Activated naive CD4-positive, alpha-beta T cell treated with anti-CD3 and anti-CD28 coated beads, Interleukin-2, amount 50 U/mL, for 72 hours (primary cell): Measurements from ENCODE around the gene CKLF. TPM values are rescaled to one million over a fixed set of nuclear protein-coding genes. Genes with fewer than 3 reads are reported as not detected.

ENCODE experiments used
- ATAC-seq, 2 donors: fragments of 150-1000 bp; cut with Tn5 transposase; 2 replicates each; pipeline ENCODE4 v1.10.0; 2021; ENCODE audit warnings: mild to moderate bottlenecking in 2 of 2, moderate library complexity in 2 of 2
- DNase-seq, 2 donors: peaks; one replicate each; pipeline ENCODE4 v3.0.0; 2021 to 2022; ENCODE audit warnings: low spot score in 2 of 2
- H3K27ac Mint-ChIP-seq, 2 donors: one replicate each; pipeline ENCODE4 v1.8.0; 2022; ENCODE audit warnings: mild to moderate bottlenecking in 2 of 2, mixed read lengths in 2 of 2
- H3K36me3 Mint-ChIP-seq, 2 donors: one replicate each; pipeline ENCODE4 v1.8.0; 2022; ENCODE audit warnings: mixed read lengths in 2 of 2
- H3K9me3 Mint-ChIP-seq, 2 donors: one replicate each; pipeline ENCODE4 v1.8.0; 2022; ENCODE audit warnings: mixed read lengths in 2 of 2
- total RNA-seq, 2 donors: library from RNA; stranded (reverse); gene quantifications; one replicate each; pipeline ENCODE4 v1.2.3, GENCODE V29; 2022

The CKLF gene
- total RNA-seq, 2 donors from 2014 or later, result 117 to 136 TPM

- H3K27ac Mint-ChIP-seq, result no peak overlapping the region
- peaks cover 0 to 8% of the 10 kb centered on the region in 2 donors for H3K36me3 Mint-ChIP-seq
- ATAC-seq (no peak), DNase-seq (no peak)
- no peaks in the 10 kb centered on the region for H3K9me3 Mint-ChIP-seq
Measured at GRCh38 chr16:66529475-66529874, 22.9 kb upstream of the CKLF start.

- H3K36me3 Mint-ChIP-seq, result no peaks in the 10 kb centered on the region
- no peak for ATAC-seq
- no peak overlapping the region for H3K27ac Mint-ChIP-seq
- H3K9me3 Mint-ChIP-seq, result no peaks in the 10 kb centered on the region
- DNase-seq, result no peak
Measured at GRCh38 chr16:66534376-66534799, 18.0 kb upstream of the CKLF start.

GRCh38 chr16:66536525-66536924 lies 15.9 kb upstream of the CKLF start:
- Mint-ChIP-seq H3K27ac (no peak overlapping the region), H3K36me3 (no peaks in the 10 kb centered on the region), H3K9me3 (no peaks in the 10 kb centered on the region)
- DNase-seq (no peak), ATAC-seq (no peak)

- no peaks in the 10 kb centered on the region for H3K9me3 Mint-ChIP-seq
- no peaks in the 10 kb centered on the region for H3K36me3 Mint-ChIP-seq
- DNase-seq (no peak), ATAC-seq (no peak)
- no peak overlapping the region for H3K27ac Mint-ChIP-seq
Measured at GRCh38 chr16:66537236-66537635, 15.1 kb upstream of the CKLF start.

- H3K27ac Mint-ChIP-seq, result no peak overlapping the region
- ATAC-seq (no peak), DNase-seq (no peak)
- no peaks in the 10 kb centered on the region for H3K9me3 Mint-ChIP-seq
- H3K36me3 Mint-ChIP-seq, result no peaks in the 10 kb centered on the region
Measured at GRCh38 chr16:66538910-66539309, 13.5 kb upstream of the CKLF start.

GRCh38 chr16:66539623-66540469 lies 12.5 kb upstream of the CKLF start:
- ATAC-seq, result no peak

GRCh38 chr16:66541388-66542355 lies 10.7 kb upstream of the CKLF start:
- Mint-ChIP-seq H3K9me3 (no peaks in the 10 kb centered on the region), H3K36me3 (no peaks in the 10 kb centered on the region), H3K27ac (no peak overlapping the region)
- ATAC-seq (no peak), DNase-seq (no peak)

More at GRCh38 chr16:66539623-66540469, 12.5 kb upstream of the CKLF start:
- Mint-ChIP-seq H3K27ac (peak overlapping the region in 1 of 2 donors; percentile 74), H3K36me3 (no peaks in the 10 kb centered on the region), H3K9me3 (no peaks in the 10 kb centered on the region)
- no peak for DNase-seq

GRCh38 chr16:66542396-66542795 lies 10.0 kb upstream of the CKLF start:
- DNase-seq (no peak), ATAC-seq (no peak)
- Mint-ChIP-seq H3K27ac (no peak overlapping the region), H3K36me3 (no peaks in the 10 kb centered on the region), H3K9me3 (no peaks in the 10 kb centered on the region)

GRCh38 chr16:66543541-66543940 lies 8.8 kb upstream of the CKLF start:
- ATAC-seq (no peak), DNase-seq (no peak)
- Mint-ChIP-seq H3K27ac (no peak overlapping the region), H3K9me3 (no peaks in the 10 kb centered on the region), H3K36me3 (no peaks in the 10 kb centered on the region)

- Mint-ChIP-seq H3K27ac (no peak overlapping the region), H3K36me3 (no peaks in the 10 kb centered on the region), H3K9me3 (no peaks in the 10 kb centered on the region)
- no peak for ATAC-seq
- no peak for DNase-seq
Measured at GRCh38 chr16:66544016-66544757, 8.2 kb upstream of the CKLF start.

GRCh38 chr16:66547101-66547989 lies 5.0 kb upstream of the CKLF start:
- H3K27ac Mint-ChIP-seq, result peak overlapping the region in 1 of 2 donors; percentile 34
- DNase-seq (no peak), ATAC-seq (no peak)
- peaks cover 2 to 9% of the 10 kb centered on the region in 2 donors for H3K36me3 Mint-ChIP-seq
- H3K9me3 Mint-ChIP-seq, result no peaks in the 10 kb centered on the region

- Mint-ChIP-seq H3K27ac (peak overlapping the region in 1 of 2 donors; percentile 40), H3K9me3 (no peaks in the 10 kb centered on the region), H3K36me3 (peaks cover 9 to 16% of the 10 kb centered on the region in 2 donors)
- DNase-seq (no peak), ATAC-seq (no peak)
Measured at GRCh38 chr16:66548068-66548467, 4.3 kb upstream of the CKLF start.

GRCh38 chr16:66548868-66549267 lies 3.5 kb upstream of the CKLF start:
- DNase-seq, result no peak
- Mint-ChIP-seq H3K27ac (peak overlapping the region; percentile 40 to 86), H3K9me3 (no peaks in the 10 kb centered on the region), H3K36me3 (peaks cover 17 to 24% of the 10 kb centered on the region in 2 donors)
- ATAC-seq, result no peak

- Mint-ChIP-seq H3K9me3 (no peaks in the 10 kb centered on the region), H3K36me3 (peaks cover 24 to 30% of the 10 kb centered on the region in 2 donors), H3K27ac (peak within 1 kb of the TSS; percentile 97 to 99)
- ATAC-seq (peak; percentile 30 to 47), DNase-seq (peak; percentile 59 to 71)
Measured at GRCh38 chr16:66549284-66550131, 2.9 kb upstream of the CKLF start, which contains the start of gene TK2. TK2 (minus strand) TSS chr16:66550122; CDS start chr16:66550061, 61 bp downstream.

GRCh38 chr16:66551348-66551759 lies 1.0 kb upstream of the CKLF start:
- Mint-ChIP-seq H3K9me3 (no peaks in the 10 kb centered on the region), H3K27ac (peak overlapping the region; percentile 97 to 99), H3K36me3 (peaks cover 40 to 47% of the 10 kb centered on the region in 2 donors)
- peak; percentile 43 to 53 for ATAC-seq
- DNase-seq, result peak; percentile 56 to 66
